ENCODE data around the gene TAC3. TPM values are rescaled to one million over a fixed set of nuclear protein-coding genes. Genes with fewer than 3 reads are reported as not detected.
"Not testable (repeated sequence)": the region's sequence is repeated elsewhere in the genome, so short reads cannot be mapped to it uniquely, and the experiment has no call there.

Gene TAC3
- total RNA-seq, 1 experiment from 2014 or later, result not detected

DNA sequence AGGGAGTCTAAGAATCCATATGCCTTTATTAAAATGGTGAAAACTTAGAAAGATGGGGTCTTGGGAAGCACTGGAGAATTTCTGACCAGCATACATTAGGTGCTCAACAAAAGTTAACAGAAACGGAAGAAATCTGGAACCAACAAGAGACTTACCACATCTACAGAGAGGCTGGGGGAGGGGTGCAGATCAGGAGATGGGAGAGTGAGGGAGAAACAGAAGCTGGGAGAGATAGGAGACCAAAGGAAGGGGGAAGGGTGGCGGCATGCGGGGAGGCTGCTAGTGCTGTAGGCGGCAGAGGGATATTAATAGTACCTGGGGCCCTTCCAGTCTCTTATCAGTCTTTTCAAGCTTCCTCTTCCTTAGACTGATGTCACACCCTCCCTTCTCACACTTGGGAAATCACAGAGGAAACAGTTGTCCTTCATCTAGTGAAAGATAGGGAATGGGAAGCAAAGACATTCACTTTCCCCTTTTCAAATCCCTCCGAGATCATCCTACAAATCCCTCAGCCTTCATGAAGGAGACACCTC is 28.1 kb downstream of the TAC3 start:
- no TSS peak for BruUV-seq (replicated peaks)
- ChIA-PET CTCF (interaction anchor here (0.6 to 4.4 kb wide), 38 partner anchors 9 to 439 kb away, joined by 3 to 212 read pairs (median 4); partner anchors contain the start of genes HSD17B6, RDH16 and ZBTB39), POLR2A (interaction anchor here (0.7 to 3.6 kb wide), 8 partner anchors 88 to 552 kb away, joined by 3 to 38 read pairs (median 3); partner anchors contain the start of gene PTGES3)
- no peak for DNase-seq (ENCODE audit: unreplicated experiment)
- Mint-ChIP-seq H3K9me3 (ENCODE audit: unreplicated experiment) (no peaks in the 10 kb centered on the region), H3K36me3 (ENCODE audit: insufficient read depth, unreplicated experiment) (no peaks in the 10 kb centered on the region), H3K4me1 (ENCODE audit: insufficient read depth, unreplicated experiment) (peaks cover 25% of the 10 kb centered on the region), H3K27me3 (ENCODE audit: insufficient read depth, unreplicated experiment) (no peaks in the 10 kb centered on the region), H3K4me3 (ENCODE audit: unreplicated experiment) (no peak overlapping the region), H3K27ac (ENCODE audit: low read depth, unreplicated experiment) (no peak overlapping the region)
- TF ChIP-seq, protein P1, sequence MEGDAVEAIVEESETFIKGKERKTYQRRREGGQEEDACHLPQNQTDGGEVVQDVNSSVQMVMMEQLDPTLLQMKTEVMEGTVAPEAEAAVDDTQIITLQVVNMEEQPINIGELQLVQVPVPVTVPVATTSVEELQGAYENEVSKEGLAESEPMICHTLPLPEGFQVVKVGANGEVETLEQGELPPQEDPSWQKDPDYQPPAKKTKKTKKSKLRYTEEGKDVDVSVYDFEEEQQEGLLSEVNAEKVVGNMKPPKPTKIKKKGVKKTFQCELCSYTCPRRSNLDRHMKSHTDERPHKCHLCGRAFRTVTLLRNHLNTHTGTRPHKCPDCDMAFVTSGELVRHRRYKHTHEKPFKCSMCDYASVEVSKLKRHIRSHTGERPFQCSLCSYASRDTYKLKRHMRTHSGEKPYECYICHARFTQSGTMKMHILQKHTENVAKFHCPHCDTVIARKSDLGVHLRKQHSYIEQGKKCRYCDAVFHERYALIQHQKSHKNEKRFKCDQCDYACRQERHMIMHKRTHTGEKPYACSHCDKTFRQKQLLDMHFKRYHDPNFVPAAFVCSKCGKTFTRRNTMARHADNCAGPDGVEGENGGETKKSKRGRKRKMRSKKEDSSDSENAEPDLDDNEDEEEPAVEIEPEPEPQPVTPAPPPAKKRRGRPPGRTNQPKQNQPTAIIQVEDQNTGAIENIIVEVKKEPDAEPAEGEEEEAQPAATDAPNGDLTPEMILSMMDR (IDR thresholded peaks at IDR 0.05; ENCODE audit: unreplicated experiment), result no peak
- intact Hi-C loops (cut with micrococcal nuclease), result loop anchor here (5.0 kb wide), 1 partner anchor 351 kb away; no protein-coding TSS in a partner anchor

DNA sequence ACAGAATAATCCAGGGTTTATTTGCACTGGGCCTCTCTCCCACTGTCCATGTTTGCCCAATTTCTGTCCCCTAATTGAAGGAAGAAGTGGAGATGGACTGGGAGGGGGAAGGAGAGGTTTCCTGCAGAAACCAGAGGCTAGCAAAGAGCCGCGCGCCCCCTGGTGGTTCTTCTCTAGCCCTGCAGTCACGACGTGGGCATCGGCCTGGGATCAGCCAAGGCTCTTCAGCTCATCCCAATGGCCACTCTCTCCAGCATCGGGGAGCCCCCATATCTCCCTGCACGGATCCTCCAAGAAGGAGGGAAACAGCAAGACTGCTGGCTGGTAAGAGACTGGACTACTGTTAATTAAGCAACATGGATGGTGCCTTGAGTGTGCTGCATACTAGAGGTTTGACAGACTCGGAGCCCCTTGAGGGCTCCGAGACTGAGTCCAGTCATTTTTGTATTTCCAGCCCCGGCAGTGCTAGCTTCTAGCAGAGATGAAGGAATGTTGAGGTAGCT is 28.7 kb downstream of the TAC3 start:
- POLR2A ChIA-PET, result interaction anchor here (0.7 to 3.6 kb wide), 7 partner anchors 30 to 552 kb away, joined by 3 to 38 read pairs (median 4); partner anchors contain the start of gene RDH16
- DNase-seq (ENCODE audit: unreplicated experiment), result peak; percentile 84
- no TSS peak for BruUV-seq (replicated peaks)
- H3K4me1 Mint-ChIP-seq (ENCODE audit: insufficient read depth, unreplicated experiment), result peaks cover 25% of the 10 kb centered on the region
- intact Hi-C loops (cut with micrococcal nuclease), result loop anchor here (1.0 to 5.0 kb wide), 6 partner anchors 41 to 350 kb away; partner anchors contain the start of gene HSD17B6
- no peak overlapping the region for H3K4me3 Mint-ChIP-seq (ENCODE audit: unreplicated experiment)
- H3K36me3 Mint-ChIP-seq (ENCODE audit: insufficient read depth, unreplicated experiment), result no peaks in the 10 kb centered on the region
- no peaks in the 10 kb centered on the region for H3K27me3 Mint-ChIP-seq (ENCODE audit: insufficient read depth, unreplicated experiment)
- CTCF ChIA-PET, result interaction anchor here (0.6 to 4.4 kb wide), 38 partner anchors 10 to 438 kb away, joined by 3 to 212 read pairs (median 4); partner anchors contain the start of genes HSD17B6, RDH16 and ZBTB39
- H3K9me3 Mint-ChIP-seq (ENCODE audit: unreplicated experiment), result no peaks in the 10 kb centered on the region
- TF ChIP-seq, protein P1 (IDR thresholded peaks at IDR 0.05; ENCODE audit: unreplicated experiment), result peak; percentile 89
- H3K27ac Mint-ChIP-seq (ENCODE audit: low read depth, unreplicated experiment), result no peak overlapping the region

DNA sequence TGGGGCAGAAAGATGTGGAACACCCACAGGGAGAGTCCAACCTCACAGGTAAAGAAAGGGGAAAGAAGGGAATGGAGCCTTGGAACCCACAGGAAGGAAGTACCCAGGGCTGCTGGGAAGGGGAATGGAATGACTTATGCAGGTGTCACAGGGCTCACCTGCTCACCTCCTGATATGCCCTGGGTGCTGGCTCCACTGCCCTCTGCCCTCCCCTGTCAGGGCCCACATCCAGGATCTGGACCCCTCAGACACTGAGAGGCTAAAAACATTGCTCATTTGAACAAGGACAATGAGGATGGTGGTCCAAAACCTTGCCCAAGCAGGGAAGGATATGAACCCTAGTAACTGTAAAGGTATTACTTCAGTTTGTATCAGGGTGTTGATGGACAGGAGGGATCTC is 29.3 kb downstream of the TAC3 start:
- Mint-ChIP-seq H3K27ac (ENCODE audit: low read depth, unreplicated experiment) (no peak overlapping the region), H3K27me3 (ENCODE audit: insufficient read depth, unreplicated experiment) (no peaks in the 10 kb centered on the region), H3K4me3 (ENCODE audit: unreplicated experiment) (no peak overlapping the region), H3K36me3 (ENCODE audit: insufficient read depth, unreplicated experiment) (no peaks in the 10 kb centered on the region), H3K4me1 (ENCODE audit: insufficient read depth, unreplicated experiment) (peaks cover 25% of the 10 kb centered on the region), H3K9me3 (ENCODE audit: unreplicated experiment) (no peaks in the 10 kb centered on the region)
- ChIA-PET CTCF (interaction anchor here (0.7 to 4.4 kb wide), 22 partner anchors 10 to 431 kb away, joined by 3 to 212 read pairs (median 4); partner anchors contain the start of genes HSD17B6, RDH16 and ZBTB39), POLR2A (interaction anchor here (0.6 to 3.6 kb wide), 8 partner anchors 30 to 233 kb away, joined by 3 to 38 read pairs (median 4); partner anchors contain the start of gene RDH16)
- TF ChIP-seq, protein P1 (IDR thresholded peaks at IDR 0.05; ENCODE audit: unreplicated experiment), result no peak
- DNase-seq (ENCODE audit: unreplicated experiment), result no peak
- BruUV-seq (replicated peaks), result no TSS peak
- intact Hi-C loops (cut with micrococcal nuclease), result loop anchor here (1.0 to 5.0 kb wide), 6 partner anchors 40 to 350 kb away; partner anchors contain the start of gene HSD17B6

DNA sequence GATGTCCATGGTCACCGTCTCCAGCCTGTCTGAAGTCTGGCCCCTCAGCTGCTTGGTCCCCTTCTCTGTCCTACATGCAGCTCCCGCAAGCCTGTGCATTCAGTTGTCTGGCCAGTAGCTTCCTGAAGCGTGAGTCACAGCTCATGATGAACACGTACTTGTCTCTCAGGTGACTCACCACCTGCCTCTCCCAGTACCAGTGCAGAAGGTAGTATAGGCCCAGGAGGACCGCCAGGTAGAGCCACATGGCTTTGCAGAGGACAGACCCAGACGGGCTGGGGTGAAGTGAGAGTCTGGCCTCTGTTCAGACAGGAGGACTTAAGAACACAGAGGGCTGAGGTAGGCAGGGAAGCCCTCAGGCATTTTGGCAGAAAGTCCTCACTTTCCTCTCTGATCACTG is 30.6 kb downstream of the TAC3 start:
- peak overlapping the region; percentile 50 for H3K27ac Mint-ChIP-seq (ENCODE audit: low read depth, unreplicated experiment)
- H3K9me3 Mint-ChIP-seq (ENCODE audit: unreplicated experiment), result not testable (repeated sequence)
- POLR2A ChIA-PET, result interaction anchor here (0.6 to 3.6 kb wide), 14 partner anchors 29 to 298 kb away, joined by 3 to 38 read pairs (median 4); partner anchors contain the start of genes NACA, NEMP1, PTGES3 and RDH16

More for the DNA sequence above, 30.6 kb downstream of the TAC3 start:
- H3K4me3 Mint-ChIP-seq (ENCODE audit: unreplicated experiment); BruUV-seq (replicated peaks); H3K36me3 Mint-ChIP-seq (ENCODE audit: insufficient read depth, unreplicated experiment); H3K27me3 Mint-ChIP-seq (ENCODE audit: insufficient read depth, unreplicated experiment): not testable (repeated sequence)
- intact Hi-C loops (cut with micrococcal nuclease), result loop anchor here (2.0 to 5.0 kb wide), 2 partner anchors 39 to 348 kb away; no protein-coding TSS in a partner anchor
- CTCF ChIA-PET, result interaction anchor here (0.6 to 4.4 kb wide), 13 partner anchors 37 to 246 kb away, joined by 4 to 212 read pairs (median 6); partner anchors contain the start of gene HSD17B6
- H3K4me1 Mint-ChIP-seq (ENCODE audit: insufficient read depth, unreplicated experiment), result peaks cover 25% of the 10 kb centered on the region
- DNase-seq (ENCODE audit: unreplicated experiment), result peak; percentile 96

All from MCF 10A (cell line).